WTC11 (cell line): Measurements from ENCODE around the gene PRAME. TPM values are rescaled to one million over a fixed set of nuclear protein-coding genes. Genes with fewer than 3 reads are reported as not detected.

Experiments used
- ATAC-seq: fragments of 200-7000 bp; cut with Tn5 transposase; 2 replicates; pipeline ENCODE4 v1.10.0; 2021; ENCODE audit warnings: mild to moderate bottlenecking, moderate library complexity
- CTCF ChIA-PET: fragments of 300-600 bp; sonication (Branson Sonifier 250); formaldehyde crosslinking; loops from one replicate; lab custom pipeline; 2021; ENCODE audit warnings: antibody characterized with exemption; lab: Charles Lee
- POLR2A ChIA-PET: fragments of 350-600 bp; sonication (Branson Sonifier 250); formaldehyde crosslinking; loops from one replicate; lab custom pipeline; 2021; ENCODE audit warnings: antibody characterized with exemption; lab: Charles Lee
- DNase-seq: peaks from one replicate; pipeline ENCODE4 v3.0.0; 2021; ENCODE audit warnings: low spot score
- H3K27ac Mint-ChIP-seq: 2 replicates; pipeline ENCODE4 v1.8.0; 2021; ENCODE audit warnings: mixed read lengths
- H3K27me3 Mint-ChIP-seq: 2 replicates; pipeline ENCODE4 v1.8.0; 2021; ENCODE audit warnings: low read depth, mild to moderate bottlenecking, moderate library complexity, mixed read lengths
- H3K36me3 Mint-ChIP-seq: 2 replicates; pipeline ENCODE4 v1.8.0; 2021; ENCODE audit warnings: mixed read lengths
- H3K4me1 Mint-ChIP-seq: 2 replicates; pipeline ENCODE4 v1.8.0; 2022; ENCODE audit warnings: mixed read lengths
- H3K4me3 Mint-ChIP-seq: 2 replicates; pipeline ENCODE4 v1.8.0; 2021; ENCODE audit warnings: mild to moderate bottlenecking, moderate library complexity, mixed read lengths
- H3K9me3 Mint-ChIP-seq: 2 replicates; pipeline ENCODE4 v1.8.0; 2021; ENCODE audit warnings: mixed read lengths
- CTCF ChIP-seq: fragments of 200-600 bp; IDR thresholded peaks from 2 replicates; pipeline ENCODE4 v1.8.0; 2022; ENCODE audit warnings: antibody characterized with exemption
- HMGXB4 ChIP-seq: sonication (generic); formaldehyde crosslinking; IDR thresholded peaks from 2 replicates; pipeline ENCODE4 v1.8.1; 2023; ENCODE audit warnings: mild to moderate bottlenecking, moderate library complexity, missing genetic modification reagents
- TEAD4 ChIP-seq: sonication (generic); formaldehyde crosslinking; IDR thresholded peaks from 2 replicates; pipeline ENCODE4 v1.8.0; 2022; ENCODE audit warnings: mild to moderate bottlenecking, missing genetic modification reagents
- ZNF219 ChIP-seq: sonication (generic); formaldehyde crosslinking; IDR thresholded peaks from 2 replicates; pipeline ENCODE4 v1.8.0; 2023; ENCODE audit warnings: missing genetic modification reagents, mild to moderate bottlenecking, borderline replicate concordance
- ZNF317 ChIP-seq: sonication (generic); formaldehyde crosslinking; IDR thresholded peaks from 2 replicates; pipeline ENCODE4 v1.8.1; 2023; ENCODE audit warnings: low read depth, mild to moderate bottlenecking, moderate library complexity, missing genetic modification reagents, borderline replicate concordance
- ZNF396 ChIP-seq: fragments of 250-450 bp; sonication (Bioruptor Pico); IDR thresholded peaks from 2 replicates; pipeline ENCODE4 v1.8.0; 2021; ENCODE audit warnings: mild to moderate bottlenecking, moderate library complexity, borderline replicate concordance
- ZNF423 ChIP-seq: fragments of 250-450 bp; sonication (Bioruptor Pico); IDR thresholded peaks from 2 replicates; pipeline ENCODE4 v2.1.2; 2022; ENCODE audit warnings: mild to moderate bottlenecking, moderate library complexity
- total RNA-seq: library from RNA; stranded (reverse); gene quantifications from 3 replicates; pipeline ENCODE4 v1.2.3, GENCODE V29; 2021
- TF ChIP-seq, protein P1 (sequence below): sonication (generic); formaldehyde crosslinking; IDR thresholded peaks from 2 replicates; pipeline ENCODE4 v1.8.1; 2022; ENCODE audit warnings: missing genetic modification reagents, borderline replicate concordance
- TF ChIP-seq, protein P2 (sequence below): fragments of 250-450 bp; sonication (Bioruptor Pico); IDR thresholded peaks from 2 replicates; pipeline ENCODE4 v1.8.0; 2021; ENCODE audit warnings: mild to moderate bottlenecking

Gene PRAME
- total RNA-seq, 1 experiment from 2014 or later = 1.5 TPM

GRCh38 chr22:22599248-22599647, 40.2 kb upstream of the PRAME start:
- CTCF ChIA-PET = interaction anchor here (1.1 to 2.4 kb wide), 4 partner anchors 17 to 171 kb away, joined by 3 to 16 read pairs (median 8); no protein-coding TSS in a partner anchor
- DNase-seq = no peak
- POLR2A ChIA-PET = no interaction called here
- Mint-ChIP-seq H3K4me1 (peaks cover 20% of the 10 kb centered on the region), H3K36me3 (no peaks in the 10 kb centered on the region), H3K4me3 (no peak overlapping the region)
- TF ChIP-seq, protein P1, sequence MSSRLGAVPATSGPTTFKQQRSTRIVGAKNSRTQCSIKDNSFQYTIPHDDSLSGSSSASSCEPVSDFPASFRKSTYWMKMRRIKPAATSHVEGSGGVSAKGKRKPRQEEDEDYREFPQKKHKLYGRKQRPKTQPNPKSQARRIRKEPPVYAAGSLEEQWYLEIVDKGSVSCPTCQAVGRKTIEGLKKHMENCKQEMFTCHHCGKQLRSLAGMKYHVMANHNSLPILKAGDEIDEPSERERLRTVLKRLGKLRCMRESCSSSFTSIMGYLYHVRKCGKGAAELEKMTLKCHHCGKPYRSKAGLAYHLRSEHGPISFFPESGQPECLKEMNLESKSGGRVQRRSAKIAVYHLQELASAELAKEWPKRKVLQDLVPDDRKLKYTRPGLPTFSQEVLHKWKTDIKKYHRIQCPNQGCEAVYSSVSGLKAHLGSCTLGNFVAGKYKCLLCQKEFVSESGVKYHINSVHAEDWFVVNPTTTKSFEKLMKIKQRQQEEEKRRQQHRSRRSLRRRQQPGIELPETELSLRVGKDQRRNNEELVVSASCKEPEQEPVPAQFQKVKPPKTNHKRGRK = no peak
- TF ChIP-seq HMGXB4 (CRISPR knock-in tag) = no peak
- TF ChIP-seq, all 79 proteins: peak for 0
- H3K27ac Mint-ChIP-seq = no peak overlapping the region
- H3K27me3 Mint-ChIP-seq = peaks cover 95% of the 10 kb centered on the region
- H3K9me3 Mint-ChIP-seq = peaks cover 10% of the 10 kb centered on the region; the same call in 1 of the 2 replicates
- ATAC-seq = no peak

DNA sequence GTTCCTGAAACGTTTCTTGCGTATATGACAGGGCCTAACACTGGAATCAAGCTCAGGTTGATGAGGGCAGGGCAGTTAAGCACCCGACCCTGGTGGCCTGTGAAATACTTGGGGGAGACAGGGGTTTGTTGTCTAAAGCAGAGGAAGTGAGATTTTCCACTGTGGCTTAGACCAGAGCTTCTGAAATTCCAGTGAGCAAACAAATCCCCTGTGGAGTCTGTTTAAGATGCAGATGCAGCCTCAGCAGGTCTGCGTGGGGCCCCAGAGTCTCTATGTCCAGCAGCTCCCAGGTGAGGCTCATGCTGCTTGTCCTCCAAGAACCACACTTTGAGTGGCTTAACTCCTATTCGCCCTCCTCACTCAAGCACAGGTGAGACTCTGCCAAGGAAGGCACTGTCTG, 39.1 kb upstream of the PRAME start:
- ATAC-seq = peak; percentile 38; the same call in 1 of the 2 replicates
- H3K9me3 Mint-ChIP-seq = 0 out of 2 replicates have a peak, but pooled peaks cover 4% of the 10 kb centered on the region
- CTCF ChIA-PET = interaction anchor here (0.6 to 2.4 kb wide), 7 partner anchors 11 to 345 kb away, joined by 3 to 16 read pairs (median 3); no protein-coding TSS in a partner anchor
- peaks cover 95% of the 10 kb centered on the region for H3K27me3 Mint-ChIP-seq
- H3K4me1 Mint-ChIP-seq = peaks cover 17% of the 10 kb centered on the region
- H3K4me3 Mint-ChIP-seq = no peak overlapping the region
- no peak overlapping the region for H3K27ac Mint-ChIP-seq
- no peaks in the 10 kb centered on the region for H3K36me3 Mint-ChIP-seq
- DNase-seq = no peak
- TF ChIP-seq ZNF396 (CRISPR knock-in tag) = no peak
- no peak for TF ChIP-seq ZNF423 (CRISPR knock-in tag)
- TF ChIP-seq, protein P2, sequence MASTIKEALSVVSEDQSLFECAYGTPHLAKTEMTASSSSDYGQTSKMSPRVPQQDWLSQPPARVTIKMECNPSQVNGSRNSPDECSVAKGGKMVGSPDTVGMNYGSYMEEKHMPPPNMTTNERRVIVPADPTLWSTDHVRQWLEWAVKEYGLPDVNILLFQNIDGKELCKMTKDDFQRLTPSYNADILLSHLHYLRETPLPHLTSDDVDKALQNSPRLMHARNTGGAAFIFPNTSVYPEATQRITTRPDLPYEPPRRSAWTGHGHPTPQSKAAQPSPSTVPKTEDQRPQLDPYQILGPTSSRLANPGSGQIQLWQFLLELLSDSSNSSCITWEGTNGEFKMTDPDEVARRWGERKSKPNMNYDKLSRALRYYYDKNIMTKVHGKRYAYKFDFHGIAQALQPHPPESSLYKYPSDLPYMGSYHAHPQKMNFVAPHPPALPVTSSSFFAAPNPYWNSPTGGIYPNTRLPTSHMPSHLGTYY (CRISPR knock-in tag) = no peak
- no peak for TF ChIP-seq TEAD4
- POLR2A ChIA-PET = no interaction called here

GRCh38 chr22:22595001-22595835, 36.2 kb upstream of the PRAME start:
- no peak for ATAC-seq
- ChIA-PET CTCF (interaction anchor here (0.8 to 1.4 kb wide), 2 partner anchors 19 to 21 kb away, joined by 3 read pairs; no protein-coding TSS in a partner anchor), POLR2A (no interaction called here)
- DNase-seq = no peak
- Mint-ChIP-seq H3K4me1 (peaks cover 17% of the 10 kb centered on the region), H3K4me3 (no peak overlapping the region), H3K36me3 (no peaks in the 10 kb centered on the region), H3K27me3 (peaks cover 97% of the 10 kb centered on the region), H3K27ac (no peak overlapping the region), H3K9me3 (no peaks in the 10 kb centered on the region)
- no peak for TF ChIP-seq ZNF219 (CRISPR knock-in tag)

GRCh38 chr22:22593964-22594656, 35.0 kb upstream of the PRAME start:
- Mint-ChIP-seq H3K36me3 (no peaks in the 10 kb centered on the region), H3K9me3 (no peaks in the 10 kb centered on the region), H3K4me3 (no peak overlapping the region), H3K4me1 (peaks cover 17% of the 10 kb centered on the region), H3K27me3 (peaks cover 97% of the 10 kb centered on the region), H3K27ac (no peak overlapping the region)
- ChIA-PET CTCF (interaction anchor here (0.9 to 1.0 kb wide), 2 partner anchors 9 to 18 kb away, joined by 3 read pairs; no protein-coding TSS in a partner anchor), POLR2A (no interaction called here)
- DNase-seq = peak; percentile 66
- peak; percentile 70 for TF ChIP-seq CTCF
- no peak for TF ChIP-seq ZNF317 (CRISPR knock-in tag)
- peak; percentile 87 for ATAC-seq
